RWPE1 (cell line): ENCODE data around the gene ZNF710.

ENCODE experiments used
- CTCF ChIA-PET: fragments of 350-600 bp; sonication (Branson Sonifier 250); formaldehyde crosslinking; extraction: SDS; loops from one replicate; lab custom pipeline; 2021; lab: Yijun Ruan, JAX
- POLR2A ChIA-PET: fragments of 400-600 bp; formaldehyde crosslinking; extraction: SDS; loops from one replicate; lab custom pipeline; 2020; ENCODE audit warnings: antibody characterized with exemption; ENCODE audit not compliant: low non-redundant PET; lab: Yijun Ruan, JAX
- DNase-seq: peaks from one replicate; pipeline ENCODE4 v3.0.0; 2012; ENCODE audit warnings: low spot score
- H3K27ac ChIP-seq: fragments of 450-650 bp; 2 replicates; pipeline ENCODE4 v1.5.1; 2017
- TF ChIP-seq, protein P1 (sequence below): fragments of 450-650 bp; conservative IDR thresholded peaks from 2 replicates; pipeline ENCODE4 v1.5.1; 2017; ENCODE audit warnings: low read depth, mild to moderate bottlenecking

ZNF710 gene

DNA sequence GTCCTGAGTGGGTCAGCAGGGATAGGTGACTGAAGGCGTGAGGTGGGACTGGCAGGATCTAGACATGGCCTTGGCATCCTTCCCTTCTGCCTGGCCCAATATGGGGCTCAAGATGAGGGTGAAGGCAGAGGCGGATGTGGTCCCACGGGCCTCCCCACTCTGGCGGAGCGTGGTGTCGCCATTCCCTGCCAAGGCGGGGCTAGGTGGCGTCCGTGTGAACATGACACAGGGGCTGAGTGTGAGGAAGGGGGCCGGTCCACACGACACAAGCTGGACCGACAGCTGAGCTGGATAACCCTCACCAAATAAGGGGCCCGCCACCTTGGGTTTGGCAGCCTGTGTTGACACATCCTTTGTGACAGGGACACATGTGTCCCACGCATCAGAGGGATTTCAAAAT lies 43.1 kb downstream of the ZNF710 start:
- POLR2A ChIA-PET, result no interaction called here
- TF ChIP-seq, protein P1, sequence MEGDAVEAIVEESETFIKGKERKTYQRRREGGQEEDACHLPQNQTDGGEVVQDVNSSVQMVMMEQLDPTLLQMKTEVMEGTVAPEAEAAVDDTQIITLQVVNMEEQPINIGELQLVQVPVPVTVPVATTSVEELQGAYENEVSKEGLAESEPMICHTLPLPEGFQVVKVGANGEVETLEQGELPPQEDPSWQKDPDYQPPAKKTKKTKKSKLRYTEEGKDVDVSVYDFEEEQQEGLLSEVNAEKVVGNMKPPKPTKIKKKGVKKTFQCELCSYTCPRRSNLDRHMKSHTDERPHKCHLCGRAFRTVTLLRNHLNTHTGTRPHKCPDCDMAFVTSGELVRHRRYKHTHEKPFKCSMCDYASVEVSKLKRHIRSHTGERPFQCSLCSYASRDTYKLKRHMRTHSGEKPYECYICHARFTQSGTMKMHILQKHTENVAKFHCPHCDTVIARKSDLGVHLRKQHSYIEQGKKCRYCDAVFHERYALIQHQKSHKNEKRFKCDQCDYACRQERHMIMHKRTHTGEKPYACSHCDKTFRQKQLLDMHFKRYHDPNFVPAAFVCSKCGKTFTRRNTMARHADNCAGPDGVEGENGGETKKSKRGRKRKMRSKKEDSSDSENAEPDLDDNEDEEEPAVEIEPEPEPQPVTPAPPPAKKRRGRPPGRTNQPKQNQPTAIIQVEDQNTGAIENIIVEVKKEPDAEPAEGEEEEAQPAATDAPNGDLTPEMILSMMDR, result no peak
- H3K27ac ChIP-seq, result no peak overlapping the region
- CTCF ChIA-PET, result no interaction called here
- no peak for DNase-seq

DNA sequence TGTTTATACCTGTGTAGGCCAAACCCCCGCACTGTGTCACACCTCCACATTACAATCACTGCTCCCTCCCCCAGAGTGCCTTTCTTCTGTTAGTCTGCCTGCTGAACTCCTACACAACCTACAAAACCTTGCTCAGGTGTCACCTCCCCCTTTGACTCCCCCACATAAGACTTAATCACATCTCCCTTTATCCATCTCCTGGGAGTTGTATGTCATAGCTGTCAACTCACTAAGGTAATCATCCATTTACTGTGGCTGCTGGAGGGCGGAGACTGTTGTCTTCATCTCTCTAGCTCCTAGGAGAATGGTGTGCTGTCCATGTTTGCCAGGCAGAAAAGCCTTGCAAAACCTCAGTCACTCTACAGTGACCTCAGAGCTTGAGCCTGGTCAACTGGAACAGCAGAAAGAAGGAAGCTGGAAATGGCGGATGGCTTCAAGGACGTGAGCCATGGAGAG lies 43.8 kb downstream of the ZNF710 start:
- H3K27ac ChIP-seq, result no peak overlapping the region
- no peak for DNase-seq
- POLR2A ChIA-PET, result no interaction called here
- CTCF ChIA-PET, result no interaction called here
- TF ChIP-seq, protein P1, result no peak

DNA sequence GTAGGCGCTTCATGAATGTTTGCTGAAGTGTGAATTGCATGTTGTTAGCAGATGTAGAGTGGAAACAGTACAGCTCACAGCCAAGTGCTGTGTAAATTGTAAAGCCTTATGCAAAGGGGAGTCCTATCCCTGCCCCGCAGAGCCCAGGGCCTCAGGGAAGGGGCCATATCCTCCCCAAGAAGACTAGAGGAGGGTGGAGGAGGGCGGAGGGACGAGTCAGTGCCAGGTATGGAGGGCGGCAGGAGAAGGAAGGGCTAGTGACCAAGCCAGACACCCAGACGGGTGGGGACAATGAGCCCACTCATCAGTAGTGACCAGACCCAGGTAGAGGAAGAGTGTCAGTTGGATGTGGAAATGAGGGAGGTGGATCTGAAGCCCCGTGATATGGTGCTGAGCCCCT lies 45.2 kb downstream of the ZNF710 start:
- ChIA-PET CTCF (no interaction called here), POLR2A (no interaction called here)
- TF ChIP-seq, protein P1, result no peak
- H3K27ac ChIP-seq, result peak overlapping the region; percentile 16
- no peak for DNase-seq

DNA sequence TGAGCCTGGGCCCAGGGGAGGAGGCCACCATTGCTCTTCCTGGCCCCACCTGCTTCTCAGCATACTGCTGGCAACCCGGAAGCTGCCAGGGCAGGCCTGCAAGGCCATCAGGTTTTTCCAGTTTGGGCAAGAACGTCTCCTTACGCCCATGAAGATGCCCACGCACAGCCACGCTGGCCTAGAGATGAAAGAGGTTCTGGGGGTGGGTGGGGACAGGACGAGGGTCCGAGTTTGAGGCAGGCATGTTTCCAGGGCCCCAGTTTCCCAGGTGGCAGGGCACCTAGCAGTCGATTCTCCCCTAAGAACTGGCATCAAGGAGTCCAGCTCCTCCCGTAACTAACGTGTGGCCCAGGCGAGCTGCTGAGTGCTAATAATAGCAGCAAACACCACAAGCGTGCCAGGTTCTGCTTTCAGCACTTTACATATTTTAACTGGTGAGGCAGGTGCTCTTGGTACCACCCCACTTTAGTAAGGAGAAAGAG lies 45.8 kb downstream of the ZNF710 start:
- ChIA-PET CTCF (no interaction called here), POLR2A (no interaction called here)
- peak overlapping the region; percentile 16 for H3K27ac ChIP-seq
- DNase-seq, result peak; percentile 85
- TF ChIP-seq, protein P1, result no peak

DNA sequence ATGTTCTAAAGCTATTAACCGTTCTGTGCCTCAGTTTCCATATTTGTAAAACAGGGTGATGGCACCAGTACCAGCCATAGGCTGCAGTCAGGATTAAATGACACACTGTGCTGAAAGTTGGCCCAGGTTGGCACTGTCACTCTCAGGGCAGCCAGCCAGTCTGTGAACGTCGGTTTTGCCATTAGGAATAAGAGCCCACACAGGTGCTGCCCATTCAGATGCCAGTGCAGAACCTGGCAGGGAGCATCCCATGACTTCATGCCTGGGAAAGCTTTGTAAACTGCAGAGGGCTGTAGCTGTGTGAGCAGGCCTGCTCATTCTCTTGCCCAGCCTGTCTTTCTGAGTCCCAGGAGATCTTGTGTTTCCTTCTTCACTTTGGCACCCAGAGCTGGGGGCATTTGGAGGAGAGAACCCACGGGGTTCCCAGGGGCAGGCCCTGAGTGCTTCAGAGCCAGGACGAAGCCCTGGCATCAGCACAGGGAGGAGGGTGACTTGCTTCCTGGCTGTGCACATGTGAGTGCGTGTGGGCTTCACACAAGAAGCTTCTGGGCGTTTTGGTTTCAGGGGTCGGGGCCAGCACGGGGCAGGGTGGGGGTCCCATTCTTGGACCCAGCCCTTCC lies 46.9 kb downstream of the ZNF710 start:
- H3K27ac ChIP-seq, result peak overlapping the region; percentile 3; the same call in 1 of the 2 replicates
- TF ChIP-seq, protein P1, result no peak
- POLR2A ChIA-PET, result interaction anchor here (0.7 kb wide), 1 partner anchor 31 kb away, joined by 3 read pairs; no protein-coding TSS in a partner anchor
- CTCF ChIA-PET, result interaction anchor here (0.6 kb wide), 1 partner anchor 58 kb away, joined by 3 read pairs; no protein-coding TSS in a partner anchor
- no peak for DNase-seq

DNA sequence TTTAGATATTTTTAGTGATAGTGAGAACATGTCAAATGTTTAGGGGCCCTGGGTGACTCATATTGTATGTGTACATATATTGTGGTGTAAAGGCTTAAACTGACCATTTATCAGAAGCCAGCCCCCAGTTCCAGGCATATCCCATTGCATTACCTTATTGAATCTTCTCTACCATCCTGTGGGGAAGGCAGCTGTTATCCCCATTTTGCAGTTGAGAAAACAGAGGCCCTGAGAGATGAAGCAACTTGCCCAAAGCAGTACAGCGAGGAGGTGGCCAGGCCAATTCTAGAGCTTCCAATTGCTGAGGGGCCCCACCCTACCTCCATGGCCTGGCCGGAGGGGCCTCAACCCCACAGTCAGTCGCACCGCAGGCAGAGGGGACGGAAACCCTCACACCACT lies 47.9 kb downstream of the ZNF710 start:
- ChIA-PET POLR2A (no interaction called here), CTCF (interaction anchor here (0.6 kb wide), 1 partner anchor 59 kb away, joined by 3 read pairs; no protein-coding TSS in a partner anchor)
- DNase-seq, result no peak
- no peak overlapping the region for H3K27ac ChIP-seq
- TF ChIP-seq, protein P1, result no peak
